ENCODE results near the gene ROBO1. TPM values are rescaled to one million over a fixed set of nuclear protein-coding genes. Genes with fewer than 3 reads are reported as not detected.

ROBO1 gene
- polyA plus RNA-seq, 1 donor (not counting 4 experiments of a cell fraction or from before 2014, with no cell fraction given), result 27.1 TPM

GRCh38 chr3:79339846-79340245 is 428.0 kb downstream of the ROBO1 start:
- TF ChIP-seq CTCF (optimal IDR thresholded peaks at IDR 0.05 in 1 of 3, IDR thresholded peaks at IDR 0.05 in 1 of 3, conservative IDR thresholded peaks at IDR 0.05 in 1 of 3; ENCODE audit: extremely low read depth in 1 of 3, insufficient read depth in 2 of 3, low read length in 3 of 3) (no peak), EZH2 (IDR thresholded peaks at IDR 0.05; ENCODE audit: low read length) (no peak)
- no peaks in the 10 kb centered on the region for H3K36me3 ChIP-seq (ENCODE audit: control insufficient read depth in 2 of 2, extremely low read depth in 1 of 2, insufficient read depth in 2 of 2, low read length in 2 of 2)
- FAIRE-seq (no peak), DNase-seq (ENCODE audit: low read depth, low spot score) (no peak)
- no peak overlapping the region for H3K4me3 ChIP-seq (ENCODE audit: control insufficient read depth in 2 of 3, extremely low read depth in 1 of 3, insufficient read depth in 2 of 3, low read depth in 1 of 3, low read length in 3 of 3)
- no peak overlapping the region for H3K9ac ChIP-seq (ENCODE audit: control insufficient read depth, extremely low read depth, insufficient read depth, low read length)
- no peaks in the 10 kb centered on the region for H3K4me1 ChIP-seq (ENCODE audit: control insufficient read depth, extremely low read depth, insufficient read depth, low read length)
- no peak overlapping the region for H3K27ac ChIP-seq (ENCODE audit: control insufficient read depth, insufficient read depth, low read length)
- no peaks in the 10 kb centered on the region for H3K27me3 ChIP-seq (ENCODE audit: control insufficient read depth, extremely low read depth, insufficient read depth, low read length)
- H3K9me3 ChIP-seq (ENCODE audit: control insufficient read depth, low read depth, low read length), result no peaks in the 10 kb centered on the region
- no peaks in the 10 kb centered on the region for H3K79me2 ChIP-seq (ENCODE audit: control insufficient read depth, insufficient read depth, low read length)
- H2AFZ ChIP-seq (ENCODE audit: control insufficient read depth, low read length), result no peak overlapping the region
- H3K9me1 ChIP-seq (ENCODE audit: control insufficient read depth, extremely low read depth, insufficient read depth, low read length), result no peaks in the 10 kb centered on the region
- dilution Hi-C loops (cut with MboI; ENCODE audit: extremely low pct_ligation_motif_present, low sequenced_read_pairs), result no loop called here
- no peak overlapping the region for H3K4me2 ChIP-seq (ENCODE audit: control insufficient read depth, extremely low read depth, insufficient read depth, low read depth, low read length)
- no peaks in the 10 kb centered on the region for H4K20me1 ChIP-seq (ENCODE audit: control insufficient read depth, extremely low read depth, insufficient read depth, low read length)

GRCh38 chr3:79337798-79338197 is 430.0 kb downstream of the ROBO1 start:
- H3K4me3 ChIP-seq (ENCODE audit: control insufficient read depth in 2 of 3, extremely low read depth in 1 of 3, insufficient read depth in 2 of 3, low read depth in 1 of 3, low read length in 3 of 3), result no peak overlapping the region
- no peaks in the 10 kb centered on the region for H4K20me1 ChIP-seq (ENCODE audit: control insufficient read depth, extremely low read depth, insufficient read depth, low read length)
- DNase-seq (ENCODE audit: low read depth, low spot score) (no peak), FAIRE-seq (no peak)
- H2AFZ ChIP-seq (ENCODE audit: control insufficient read depth, low read length), result no peak overlapping the region
- no peaks in the 10 kb centered on the region for H3K9me3 ChIP-seq (ENCODE audit: control insufficient read depth, low read depth, low read length)
- no peaks in the 10 kb centered on the region for H3K36me3 ChIP-seq (ENCODE audit: control insufficient read depth in 2 of 2, extremely low read depth in 1 of 2, insufficient read depth in 2 of 2, low read length in 2 of 2)
- no peak overlapping the region for H3K27ac ChIP-seq (ENCODE audit: control insufficient read depth, insufficient read depth, low read length)
- H3K27me3 ChIP-seq (ENCODE audit: control insufficient read depth, extremely low read depth, insufficient read depth, low read length), result no peaks in the 10 kb centered on the region
- H3K4me1 ChIP-seq (ENCODE audit: control insufficient read depth, extremely low read depth, insufficient read depth, low read length), result no peaks in the 10 kb centered on the region
- dilution Hi-C loops (cut with MboI; ENCODE audit: extremely low pct_ligation_motif_present, low sequenced_read_pairs), result no loop called here
- no peak overlapping the region for H3K9ac ChIP-seq (ENCODE audit: control insufficient read depth, extremely low read depth, insufficient read depth, low read length)
- no peak for TF ChIP-seq EZH2 (IDR thresholded peaks at IDR 0.05; ENCODE audit: low read length)
- TF ChIP-seq CTCF (optimal IDR thresholded peaks at IDR 0.05 in 1 of 3, IDR thresholded peaks at IDR 0.05 in 1 of 3, conservative IDR thresholded peaks at IDR 0.05 in 1 of 3; ENCODE audit: extremely low read depth in 1 of 3, insufficient read depth in 2 of 3, low read length in 3 of 3), result no peak
- no peaks in the 10 kb centered on the region for H3K79me2 ChIP-seq (ENCODE audit: control insufficient read depth, insufficient read depth, low read length)
- H3K9me1 ChIP-seq (ENCODE audit: control insufficient read depth, extremely low read depth, insufficient read depth, low read length), result no peaks in the 10 kb centered on the region
- no peak overlapping the region for H3K4me2 ChIP-seq (ENCODE audit: control insufficient read depth, extremely low read depth, insufficient read depth, low read depth, low read length)
